H9 (cell line): Measurements from ENCODE around the gene ITIH2. TPM values are rescaled to one million over a fixed set of nuclear protein-coding genes. Genes with fewer than 3 reads are reported as not detected.

Experiments used
- DNase-seq: peaks from one replicate; pipeline ENCODE4 v3.0.0-alpha.2; 2017
- H2AFZ ChIP-seq: one replicate; pipeline ENCODE4 v1.6.1; 2013; ENCODE audit warnings: mild to moderate bottlenecking, low read length, control low read depth, moderate library complexity
- H2AK5ac ChIP-seq: 2 replicates; pipeline ENCODE4 v1.6.1; 2013; ENCODE audit warnings: low read length, control low read depth, mixed read lengths; ENCODE audit not compliant: insufficient read length
- H2BK120ac ChIP-seq: one replicate; pipeline ENCODE4 v1.6.1; 2013; ENCODE audit warnings: low read depth, mild to moderate bottlenecking, low read length, control low read depth, inconsistent platforms; ENCODE audit not compliant: poor library complexity, severe bottlenecking
- H2BK12ac ChIP-seq: 2 replicates; pipeline ENCODE4 v1.6.1; 2013; ENCODE audit warnings: low read length, control low read depth, mixed read lengths, low read depth; ENCODE audit not compliant: insufficient read length
- H2BK15ac ChIP-seq: 2 replicates; pipeline ENCODE4 v1.6.1; 2013; ENCODE audit warnings: low read depth, low read length, control low read depth
- H2BK20ac ChIP-seq: one replicate; pipeline ENCODE4 v1.6.1; 2013; ENCODE audit warnings: low read depth, mild to moderate bottlenecking, low read length, control low read depth, inconsistent platforms; ENCODE audit not compliant: poor library complexity, severe bottlenecking
- H2BK5ac ChIP-seq: 2 replicates; pipeline ENCODE4 v1.6.1; 2013; ENCODE audit warnings: low read length, control low read depth, mixed read lengths; ENCODE audit not compliant: insufficient read length
- H3K14ac ChIP-seq: 2 replicates; pipeline ENCODE4 v1.6.1; 2013; ENCODE audit warnings: low read length, control low read depth; ENCODE audit not compliant: insufficient read depth
- H3K18ac ChIP-seq: 2 replicates; pipeline ENCODE4 v1.6.1; 2013; ENCODE audit warnings: low read depth, mild to moderate bottlenecking, mixed read lengths, low read length, control low read depth; ENCODE audit not compliant: insufficient read length
- H3K23ac ChIP-seq: 2 replicates; pipeline ENCODE4 v1.6.1; 2013; ENCODE audit warnings: low read length, control low read depth, mixed read lengths, low read depth; ENCODE audit not compliant: insufficient read length
- H3K23me2 ChIP-seq: 2 replicates; pipeline ENCODE4 v1.6.1; 2013; ENCODE audit warnings: low read depth, mild to moderate bottlenecking, mixed read lengths, low read length, control low read depth; ENCODE audit not compliant: insufficient read length, poor library complexity, severe bottlenecking
- H3K27ac ChIP-seq: 2 replicates; pipeline ENCODE4 v1.5.1; 2013; ENCODE audit warnings: low read length, control low read depth, mixed read lengths, low read depth; ENCODE audit not compliant: insufficient read length
- H3K27me3 ChIP-seq: 2 replicates; pipeline ENCODE4 v1.6.1; 2013; ENCODE audit warnings: low read length, control low read depth, inconsistent platforms; ENCODE audit not compliant: insufficient read depth
- H3K4ac ChIP-seq: 2 replicates; pipeline ENCODE4 v1.6.1; 2013; ENCODE audit warnings: low read depth, mild to moderate bottlenecking, control low read depth, inconsistent platforms, low read length, moderate library complexity
- H3K4me1 ChIP-seq: 2 replicates; pipeline ENCODE4 v1.6.1; 2013; ENCODE audit warnings: low read length, control low read depth, inconsistent platforms; ENCODE audit not compliant: insufficient read depth
- H3K4me2 ChIP-seq: 2 replicates; pipeline ENCODE4 v1.6.1; 2013; ENCODE audit warnings: low read length, control low read depth, mixed read lengths; ENCODE audit not compliant: insufficient read length, insufficient read depth
- H3K56ac ChIP-seq: 2 replicates; pipeline ENCODE4 v1.6.1; 2013; ENCODE audit warnings: low read depth, mild to moderate bottlenecking, mixed read lengths, low read length, control low read depth; ENCODE audit not compliant: insufficient read length
- H3K79me1 ChIP-seq: 2 replicates; pipeline ENCODE4 v1.6.1; 2013; ENCODE audit warnings: low read depth, mild to moderate bottlenecking, moderate library complexity, low read length, control low read depth, inconsistent platforms; ENCODE audit not compliant: insufficient read depth, poor library complexity, severe bottlenecking
- H3K79me2 ChIP-seq: 2 replicates; pipeline ENCODE4 v1.6.1; 2013; ENCODE audit warnings: low read length, control low read depth, inconsistent platforms; ENCODE audit not compliant: insufficient read depth
- H3K9ac ChIP-seq: 2 replicates; pipeline ENCODE4 v1.6.1; 2013; ENCODE audit warnings: low read length, control low read depth, mixed read lengths; ENCODE audit not compliant: insufficient read length; ENCODE audit errors: extremely low read depth
- H3K9me3 ChIP-seq: one replicate; pipeline ENCODE4 v1.6.1; 2013; ENCODE audit warnings: low read depth, low read length, inconsistent platforms; ENCODE audit not compliant: control insufficient read depth
- H3T11ph ChIP-seq: one replicate; pipeline ENCODE4 v1.6.1; 2013; ENCODE audit warnings: mild to moderate bottlenecking, low read length, control low read depth, inconsistent platforms
- H4K20me1 ChIP-seq: one replicate; pipeline ENCODE4 v1.6.1; 2013; ENCODE audit not compliant: control insufficient read depth, insufficient read length, insufficient read depth
- H4K5ac ChIP-seq: 2 replicates; pipeline ENCODE4 v1.6.1; 2013; ENCODE audit warnings: low read depth, mild to moderate bottlenecking, mixed read lengths, low read length, control low read depth; ENCODE audit not compliant: insufficient read length
- H4K8ac ChIP-seq: replicated peaks from 2 replicates; pipeline ENCODE4 v1.6.1; 2013; ENCODE audit warnings: low read length, control low read depth, mixed read lengths, low read depth; ENCODE audit not compliant: insufficient read length
- H4K91ac ChIP-seq: 2 replicates; pipeline ENCODE4 v1.6.1; 2013; ENCODE audit warnings: low read depth, mild to moderate bottlenecking, moderate library complexity, mixed read lengths, low read length, control low read depth; ENCODE audit not compliant: insufficient read length
- H3K27ac Mint-ChIP-seq, 3 experiments: 2 replicates in 2 of 3; 3 replicates in 1 of 3; pipeline ENCODE4 v1.8.0; 2020 to 2021; ENCODE audit warnings: mixed read lengths in 3 of 3, mild to moderate bottlenecking in 1 of 3, moderate library complexity in 1 of 3
- H3K27me3 Mint-ChIP-seq: 2 replicates; pipeline ENCODE4 v1.8.0; 2021; ENCODE audit warnings: low read depth, mild to moderate bottlenecking, moderate library complexity, mixed read lengths
- H3K36me3 Mint-ChIP-seq, 3 experiments: 2 replicates in 2 of 3; 3 replicates in 1 of 3; pipeline ENCODE4 v1.8.0; 2020 to 2021; ENCODE audit warnings: low read depth in 3 of 3, mixed read lengths in 3 of 3; ENCODE audit not compliant: insufficient read depth in 1 of 3
- H3K4me1 Mint-ChIP-seq, 2 experiments: 2 replicates each; pipeline ENCODE4 v1.8.0; 2020; ENCODE audit warnings: mixed read lengths in 2 of 2
- H3K4me3 Mint-ChIP-seq, 2 experiments: 2 replicates in 1 of 2; 3 replicates in 1 of 2; pipeline ENCODE4 v1.8.0; 2020 to 2021; ENCODE audit warnings: mild to moderate bottlenecking in 2 of 2, mixed read lengths in 2 of 2, moderate library complexity in 1 of 2
- H3K9me3 Mint-ChIP-seq, 2 experiments: 2 replicates in 1 of 2; 3 replicates in 1 of 2; pipeline ENCODE4 v1.8.0; 2020; ENCODE audit warnings: mild to moderate bottlenecking in 2 of 2, mixed read lengths in 2 of 2, moderate library complexity in 1 of 2
- WGBS: extraction: QIAGEN DNeasy Blood & Tissue Kit; methylation state at CpG from one replicate; pipeline ENCODE4 v1.1.7; 2013; ENCODE audit warnings: missing lambda C conversion rate, low lambda C conversion rate, mixed read lengths; ENCODE audit not compliant: insufficient read length; ENCODE audit errors: extremely low coverage; 5-methylcytosine and 5-hydroxymethylcytosine counted together
- total RNA-seq: library from RNA; stranded (reverse); gene quantifications from 2 replicates; pipeline ENCODE4 v1.2.1, GENCODE V29; 2021
- TF ChIP-seq, protein P1 (sequence below): fragments of 200-600 bp; sonication (generic); conservative IDR thresholded peaks from 3 replicates; pipeline ENCODE4 v1.8.0; 2021; ENCODE audit warnings: antibody characterized with exemption, mild to moderate bottlenecking

Gene ITIH2
- total RNA-seq, 1 experiment from 2014 or later: not detected

DNA sequence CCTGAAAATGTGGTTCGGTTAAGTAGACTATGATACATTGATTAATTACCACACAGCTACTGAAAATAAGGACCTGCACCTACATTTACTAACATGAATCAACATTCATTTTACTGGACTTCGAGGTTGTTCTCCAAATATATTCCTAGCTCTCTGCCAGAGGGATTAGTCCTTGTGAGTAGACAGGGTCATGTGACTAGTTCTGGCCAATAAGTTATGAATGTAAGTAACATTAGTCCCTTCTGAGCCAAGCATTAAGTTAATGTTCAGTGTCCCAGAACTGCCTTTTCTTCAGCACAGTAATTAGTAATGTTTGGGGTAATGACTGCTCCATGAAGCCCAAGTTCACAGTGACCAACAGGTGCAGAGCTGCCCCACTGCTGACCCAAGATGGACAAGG lies 45.6 kb upstream of the ITIH2 start:
- Histone ChIP-seq H4K20me1 (no peaks in the 10 kb centered on the region), H3K4ac (no peak overlapping the region), H3K9me3 (no peaks in the 10 kb centered on the region), H4K8ac (no peak overlapping the region), H2BK20ac (no peak overlapping the region), H3K4me2 (no peak overlapping the region), H3K14ac (no peak overlapping the region), H3K56ac (no peak overlapping the region), H3K9ac (no peak overlapping the region), H2AFZ (no peak overlapping the region), H3K23me2 (no peaks in the 10 kb centered on the region), H3K27me3 (no peaks in the 10 kb centered on the region), H4K5ac (no peak overlapping the region), H3K79me2 (no peaks in the 10 kb centered on the region), H2BK15ac (no peak overlapping the region), H3T11ph (no peak overlapping the region), H4K91ac (no peak overlapping the region), H3K4me1 (no peaks in the 10 kb centered on the region), H3K27ac (no peak overlapping the region), H3K18ac (no peak overlapping the region), H2BK120ac (no peak overlapping the region), H2BK12ac (no peak overlapping the region), H3K23ac (no peak overlapping the region), H2AK5ac (no peak overlapping the region), H2BK5ac (no peak overlapping the region), H3K79me1 (no peaks in the 10 kb centered on the region)
- no peaks in the 10 kb centered on the region for H3K36me3 Mint-ChIP-seq
- H3K27ac Mint-ChIP-seq: no peak overlapping the region
- H3K9me3 Mint-ChIP-seq: no peaks in the 10 kb centered on the region
- WGBS: no CpG with 5 or more reads among the region's 2 CpGs
- no peaks in the 10 kb centered on the region for H3K4me1 Mint-ChIP-seq
- H3K27me3 Mint-ChIP-seq: peaks cover 6% of the 10 kb centered on the region
- no peak overlapping the region for H3K4me3 Mint-ChIP-seq
- DNase-seq: no peak
- TF ChIP-seq, protein P1, sequence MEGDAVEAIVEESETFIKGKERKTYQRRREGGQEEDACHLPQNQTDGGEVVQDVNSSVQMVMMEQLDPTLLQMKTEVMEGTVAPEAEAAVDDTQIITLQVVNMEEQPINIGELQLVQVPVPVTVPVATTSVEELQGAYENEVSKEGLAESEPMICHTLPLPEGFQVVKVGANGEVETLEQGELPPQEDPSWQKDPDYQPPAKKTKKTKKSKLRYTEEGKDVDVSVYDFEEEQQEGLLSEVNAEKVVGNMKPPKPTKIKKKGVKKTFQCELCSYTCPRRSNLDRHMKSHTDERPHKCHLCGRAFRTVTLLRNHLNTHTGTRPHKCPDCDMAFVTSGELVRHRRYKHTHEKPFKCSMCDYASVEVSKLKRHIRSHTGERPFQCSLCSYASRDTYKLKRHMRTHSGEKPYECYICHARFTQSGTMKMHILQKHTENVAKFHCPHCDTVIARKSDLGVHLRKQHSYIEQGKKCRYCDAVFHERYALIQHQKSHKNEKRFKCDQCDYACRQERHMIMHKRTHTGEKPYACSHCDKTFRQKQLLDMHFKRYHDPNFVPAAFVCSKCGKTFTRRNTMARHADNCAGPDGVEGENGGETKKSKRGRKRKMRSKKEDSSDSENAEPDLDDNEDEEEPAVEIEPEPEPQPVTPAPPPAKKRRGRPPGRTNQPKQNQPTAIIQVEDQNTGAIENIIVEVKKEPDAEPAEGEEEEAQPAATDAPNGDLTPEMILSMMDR: no peak
